Calu3 (cell line): ENCODE data around the gene COP1. TPM values are rescaled to one million over a fixed set of nuclear protein-coding genes. Genes with fewer than 3 reads are reported as not detected.

Source experiments
- BruUV-seq: library from RNA; stranded (reverse); fragments of 400-500 nt; replicated peaks from 2 replicates; lab custom pipeline; 2021; lab: Mats Ljungman, UMichigan
- CTCF ChIA-PET: fragments of 300-600 bp; sonication (Branson Sonifier 250); formaldehyde crosslinking; loops from one replicate; lab custom pipeline; 2022; ENCODE audit warnings: antibody characterized with exemption; lab: Charles Lee
- DNase-seq: peaks from one replicate; pipeline ENCODE4 v3.0.0; 2022
- H3K27ac Mint-ChIP-seq: one replicate; pipeline ENCODE4 v1.8.0; 2022; ENCODE audit warnings: mixed read lengths; ENCODE audit not compliant: unreplicated experiment
- H3K27me3 Mint-ChIP-seq: one replicate; pipeline ENCODE4 v1.8.0; 2022; ENCODE audit warnings: mixed read lengths; ENCODE audit not compliant: unreplicated experiment
- H3K36me3 Mint-ChIP-seq: one replicate; pipeline ENCODE4 v1.8.0; 2022; ENCODE audit warnings: mild to moderate bottlenecking, moderate library complexity, mixed read lengths; ENCODE audit not compliant: insufficient read depth, unreplicated experiment
- H3K4me1 Mint-ChIP-seq: one replicate; pipeline ENCODE4 v1.8.0; 2022; ENCODE audit warnings: mild to moderate bottlenecking, low read depth, mixed read lengths; ENCODE audit not compliant: unreplicated experiment
- H3K4me3 Mint-ChIP-seq: one replicate; pipeline ENCODE4 v1.8.0; 2022; ENCODE audit warnings: mild to moderate bottlenecking, low read depth, moderate library complexity, mixed read lengths; ENCODE audit not compliant: unreplicated experiment
- H3K9me3 Mint-ChIP-seq: one replicate; pipeline ENCODE4 v1.8.0; 2022; ENCODE audit warnings: low read depth, mixed read lengths; ENCODE audit not compliant: unreplicated experiment
- intact Hi-C: fragments of 100-400 bp; cut with micrococcal nuclease; formaldehyde crosslinking; loops from one replicate; pipeline ENCODE4 v1.10.0; 2022; ENCODE audit not compliant: unreplicated experiment
- total RNA-seq: library from RNA; stranded (reverse); gene quantifications from 2 replicates; pipeline ENCODE4 v1.2.3, GENCODE V29; 2022
- TF ChIP-seq, protein P1 (sequence below): fragments of 200-600 bp; IDR thresholded peaks from one replicate; pipeline ENCODE4 v1.8.0; 2022; ENCODE audit warnings: antibody characterized with exemption; ENCODE audit not compliant: unreplicated experiment

The COP1 gene
- total RNA-seq, 1 experiment from 2014 or later: 45.5 TPM

DNA sequence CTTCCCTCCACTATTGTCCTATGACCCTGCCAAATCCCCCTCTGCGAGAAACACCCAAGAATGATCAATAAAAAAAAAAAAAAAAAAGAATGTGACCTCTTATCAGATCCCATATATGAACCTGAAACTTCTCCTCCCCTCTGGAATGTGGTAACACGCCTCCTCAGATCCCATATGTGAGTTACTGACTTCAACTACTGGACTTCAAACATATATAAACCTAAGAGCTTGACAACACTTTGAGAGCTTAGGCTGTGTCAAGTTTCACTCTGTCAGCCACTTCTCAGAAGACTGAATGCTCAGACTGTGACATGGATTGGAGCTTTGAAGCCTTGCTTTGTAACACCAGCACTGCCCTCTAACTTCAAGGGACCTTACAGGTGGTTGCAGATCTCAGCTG, 148.4 kb downstream of the COP1 start:
- peaks cover 8% of the 10 kb centered on the region for H3K4me1 Mint-ChIP-seq
- H3K36me3 Mint-ChIP-seq: no peaks in the 10 kb centered on the region
- no peaks in the 10 kb centered on the region for H3K9me3 Mint-ChIP-seq
- no peak overlapping the region for H3K4me3 Mint-ChIP-seq
- H3K27me3 Mint-ChIP-seq: no peaks in the 10 kb centered on the region
- H3K27ac Mint-ChIP-seq: no peak overlapping the region
- intact Hi-C loops: no loop called here
- DNase-seq: no peak
- BruUV-seq: no TSS peak
- CTCF ChIA-PET: interaction anchor here (0.6 to 0.7 kb wide), 2 partner anchors 9 to 69 kb away, joined by 3 to 4 read pairs; no protein-coding TSS in a partner anchor
- TF ChIP-seq, protein P1, sequence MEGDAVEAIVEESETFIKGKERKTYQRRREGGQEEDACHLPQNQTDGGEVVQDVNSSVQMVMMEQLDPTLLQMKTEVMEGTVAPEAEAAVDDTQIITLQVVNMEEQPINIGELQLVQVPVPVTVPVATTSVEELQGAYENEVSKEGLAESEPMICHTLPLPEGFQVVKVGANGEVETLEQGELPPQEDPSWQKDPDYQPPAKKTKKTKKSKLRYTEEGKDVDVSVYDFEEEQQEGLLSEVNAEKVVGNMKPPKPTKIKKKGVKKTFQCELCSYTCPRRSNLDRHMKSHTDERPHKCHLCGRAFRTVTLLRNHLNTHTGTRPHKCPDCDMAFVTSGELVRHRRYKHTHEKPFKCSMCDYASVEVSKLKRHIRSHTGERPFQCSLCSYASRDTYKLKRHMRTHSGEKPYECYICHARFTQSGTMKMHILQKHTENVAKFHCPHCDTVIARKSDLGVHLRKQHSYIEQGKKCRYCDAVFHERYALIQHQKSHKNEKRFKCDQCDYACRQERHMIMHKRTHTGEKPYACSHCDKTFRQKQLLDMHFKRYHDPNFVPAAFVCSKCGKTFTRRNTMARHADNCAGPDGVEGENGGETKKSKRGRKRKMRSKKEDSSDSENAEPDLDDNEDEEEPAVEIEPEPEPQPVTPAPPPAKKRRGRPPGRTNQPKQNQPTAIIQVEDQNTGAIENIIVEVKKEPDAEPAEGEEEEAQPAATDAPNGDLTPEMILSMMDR: no peak

GRCh38 chr1:176056312-176056711, 150.8 kb downstream of the COP1 start:
- H3K4me3 Mint-ChIP-seq: no peak overlapping the region
- DNase-seq: no peak
- no peaks in the 10 kb centered on the region for H3K27me3 Mint-ChIP-seq
- no peak overlapping the region for H3K27ac Mint-ChIP-seq
- TF ChIP-seq, protein P1: no peak
- H3K36me3 Mint-ChIP-seq: no peaks in the 10 kb centered on the region
- no peaks in the 10 kb centered on the region for H3K9me3 Mint-ChIP-seq
- CTCF ChIA-PET: no interaction called here
- BruUV-seq: no TSS peak
- peaks cover 8% of the 10 kb centered on the region for H3K4me1 Mint-ChIP-seq
- intact Hi-C loops: no loop called here

DNA sequence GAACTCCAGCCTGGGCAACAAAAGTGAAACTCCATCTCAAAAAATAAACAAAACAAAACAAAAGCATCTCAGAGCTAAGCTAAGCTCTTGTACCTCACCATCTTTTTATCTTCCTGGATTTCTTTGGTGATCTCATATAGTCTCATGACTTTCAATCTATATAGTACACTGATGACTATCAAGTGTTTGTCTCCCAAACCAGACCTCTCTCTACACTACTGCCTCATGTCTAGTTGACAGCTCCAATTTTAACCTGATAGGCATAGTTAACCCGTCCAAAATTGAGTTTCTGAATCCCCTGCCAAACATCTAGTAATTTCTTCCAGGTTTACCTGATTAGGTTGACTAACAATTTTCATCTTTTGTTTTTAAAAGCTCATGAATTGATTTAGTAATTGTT, 151.7 kb downstream of the COP1 start:
- intact Hi-C loops: no loop called here
- H3K9me3 Mint-ChIP-seq: no peaks in the 10 kb centered on the region
- no peak overlapping the region for H3K27ac Mint-ChIP-seq
- H3K36me3 Mint-ChIP-seq: no peaks in the 10 kb centered on the region
- no peak overlapping the region for H3K4me3 Mint-ChIP-seq
- DNase-seq: no peak
- H3K4me1 Mint-ChIP-seq: peaks cover 8% of the 10 kb centered on the region
- no TSS peak for BruUV-seq
- CTCF ChIA-PET: no interaction called here
- TF ChIP-seq, protein P1: no peak
- no peaks in the 10 kb centered on the region for H3K27me3 Mint-ChIP-seq

DNA sequence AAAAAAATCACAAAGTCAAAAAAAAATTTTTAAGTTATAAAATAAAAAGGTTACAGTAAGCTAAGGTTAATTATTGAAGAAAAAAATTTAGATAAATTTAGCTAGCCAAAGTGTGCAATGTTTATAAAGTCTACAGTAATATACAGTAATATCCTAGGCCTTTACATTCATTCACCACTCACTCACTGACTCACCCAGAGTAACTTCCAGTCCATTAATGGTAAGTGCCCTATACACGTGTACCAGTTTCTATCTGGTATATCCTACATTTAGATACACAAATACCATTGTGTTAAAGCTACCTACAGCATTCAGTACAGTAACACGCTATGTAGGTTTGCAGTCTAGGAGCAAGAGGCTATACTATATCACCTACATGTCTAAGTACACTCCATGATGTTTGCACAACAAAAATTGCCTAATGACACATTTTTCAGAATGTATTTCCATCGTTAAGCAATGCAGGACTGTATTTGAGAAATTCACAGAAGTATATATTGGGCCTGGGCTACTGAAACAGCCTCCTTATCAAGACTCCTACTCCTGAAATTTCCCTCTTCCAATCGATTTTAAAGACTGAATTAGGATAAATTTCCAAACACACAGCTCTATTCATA, 155.1 kb downstream of the COP1 start:
- Mint-ChIP-seq H3K36me3 (no peaks in the 10 kb centered on the region), H3K9me3 (no peaks in the 10 kb centered on the region), H3K27ac (no peak overlapping the region), H3K27me3 (no peaks in the 10 kb centered on the region), H3K4me3 (no peak overlapping the region), H3K4me1 (no peaks in the 10 kb centered on the region)
- CTCF ChIA-PET: no interaction called here
- no TSS peak for BruUV-seq
- no peak for DNase-seq
- intact Hi-C loops: no loop called here
- TF ChIP-seq, protein P1: no peak
